A172 (cell line): Measurements from ENCODE around the gene ADAM19. TPM values are rescaled to one million over a fixed set of nuclear protein-coding genes. Genes with fewer than 3 reads are reported as not detected.

Experiments
- DNase-seq: peaks from one replicate; pipeline ENCODE4 v3.0.0-alpha.2; 2015; ENCODE audit warnings: low spot score
- total RNA-seq: library from RNA; depleted of rRNA; stranded (reverse); fragments of >200 nt; shearing (Covaris generic); gene quantifications from 2 replicates; pipeline ENCODE4 v1.2.3, GENCODE V29; 2014

Gene ADAM19
- total RNA-seq, 1 experiment from 2014 or later, result 43.1 TPM

DNA sequence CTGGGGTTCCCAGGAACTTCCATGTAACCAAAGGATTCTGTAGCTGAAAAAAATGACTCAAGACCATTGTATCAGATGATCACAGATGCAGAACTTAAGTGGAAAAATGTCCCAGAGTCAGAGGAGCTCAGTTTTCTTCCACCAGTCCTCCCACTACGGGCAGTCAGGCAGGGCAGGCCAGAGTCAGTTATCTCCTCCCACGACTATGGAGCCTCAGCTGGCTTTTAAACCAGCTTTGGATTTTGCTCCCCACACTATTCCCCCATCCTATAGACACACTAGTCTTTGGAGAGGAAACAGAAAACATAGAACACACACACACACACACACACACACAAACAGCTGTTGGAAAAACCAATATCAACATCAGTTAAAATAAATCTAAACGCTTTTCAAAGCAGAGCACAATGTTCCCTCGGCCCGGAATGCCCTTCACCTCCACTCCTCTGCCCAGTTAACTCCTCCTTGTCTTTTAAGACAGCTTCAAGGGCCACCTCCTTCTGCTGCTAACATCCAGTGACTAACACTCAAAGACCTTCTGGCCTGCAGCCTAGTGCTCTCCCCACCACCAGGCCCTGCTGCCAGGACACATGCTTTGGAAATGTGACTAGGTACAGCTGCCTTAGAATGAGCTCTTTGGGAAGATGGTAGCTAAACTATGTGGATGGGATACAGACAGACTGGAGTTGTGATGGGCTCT lies 58.8 kb downstream of the ADAM19 start:
- DNase-seq, result peak; percentile 95

- peak; percentile 92 for DNase-seq
These were observed 59.6 kb downstream of the ADAM19 start for GRCh38 chr5:157516006-157516405.

DNA sequence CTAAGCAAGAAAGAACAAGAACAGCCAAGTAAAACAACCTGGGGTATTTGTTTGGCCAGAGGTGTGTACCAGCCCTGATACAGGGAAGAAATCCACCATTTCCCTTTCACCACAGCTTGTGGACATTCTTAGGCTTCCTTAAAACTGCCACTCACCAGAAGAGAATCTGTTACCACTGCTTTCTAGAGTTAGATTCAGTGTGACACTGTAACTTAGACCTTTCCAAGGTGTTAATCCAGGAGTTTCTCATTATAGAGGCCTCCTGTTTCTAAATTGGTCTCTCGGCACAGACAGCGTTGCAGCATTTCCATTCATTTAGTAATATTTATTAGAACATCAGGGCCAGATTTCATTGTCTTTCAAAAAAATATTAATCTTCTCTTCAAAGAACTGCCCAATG lies 60.6 kb downstream of the ADAM19 start:
- no peak for DNase-seq

GRCh38 chr5:157513182-157513581 lies 62.4 kb downstream of the ADAM19 start:
- DNase-seq, result no peak

DNA sequence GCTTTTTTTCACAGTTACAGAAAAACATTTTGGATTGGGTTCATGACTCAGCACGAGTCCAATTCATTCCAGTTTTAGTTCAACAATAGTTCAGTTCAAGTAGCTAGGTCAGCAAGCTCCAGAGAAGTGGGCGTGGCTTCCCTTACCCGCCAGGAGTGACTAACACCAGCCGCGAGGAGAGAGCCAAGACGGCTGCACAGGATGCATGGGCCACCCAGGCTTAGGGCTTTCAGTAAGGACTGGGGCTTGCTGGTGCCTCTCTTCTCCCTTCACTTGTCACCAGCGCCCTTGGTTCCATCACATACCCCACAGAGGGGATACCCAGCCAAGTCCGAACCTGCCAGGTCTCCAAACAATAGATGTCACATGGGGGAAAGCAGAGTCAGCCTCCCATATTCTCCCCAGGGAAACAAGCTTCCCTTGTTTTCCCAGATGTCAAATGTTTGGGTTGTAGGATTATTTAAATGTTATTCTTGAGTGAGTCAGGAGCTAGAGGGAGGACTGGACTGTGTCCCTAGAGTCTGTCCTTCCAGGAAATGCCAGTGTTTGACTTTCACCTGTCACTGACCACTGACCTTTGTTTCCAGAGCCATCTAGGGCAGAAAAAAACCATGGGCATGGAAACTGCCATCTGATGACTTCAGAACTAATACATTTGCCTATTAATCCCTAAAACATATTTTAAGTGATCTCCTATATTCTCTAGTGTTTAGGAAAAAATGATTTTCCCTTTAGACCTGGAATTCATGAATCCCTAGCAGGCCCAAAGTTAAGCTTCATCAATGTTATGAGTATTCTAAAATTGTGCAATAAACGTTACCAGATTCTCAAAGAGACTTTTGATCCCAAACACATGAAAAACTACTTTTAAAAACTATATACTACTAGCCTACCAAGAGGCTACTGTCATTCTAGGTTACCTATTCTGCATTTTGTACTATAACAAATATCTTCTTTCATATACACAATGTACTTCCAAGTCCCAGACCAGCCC lies 63.6 kb downstream of the ADAM19 start:
- DNase-seq, result peak; percentile 99

DNA sequence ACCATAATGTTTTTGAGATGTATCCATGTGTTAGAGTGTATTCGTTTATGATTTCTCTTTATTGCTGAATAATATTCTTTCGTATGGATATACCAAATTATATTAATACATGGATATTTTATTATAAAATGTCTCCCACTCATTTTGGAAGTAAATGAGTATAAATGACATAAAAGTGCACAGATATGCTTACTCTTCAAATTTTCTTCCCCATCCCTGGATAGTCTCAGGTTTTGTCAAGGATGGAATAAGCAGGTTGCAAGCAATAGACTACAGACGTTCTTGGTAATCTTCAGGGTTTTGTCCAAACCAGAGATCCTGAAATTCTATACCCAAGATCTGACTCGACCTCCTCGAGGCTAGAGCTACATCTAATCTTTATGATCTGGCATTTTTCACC lies 64.9 kb downstream of the ADAM19 start:
- DNase-seq, result no peak

DNA sequence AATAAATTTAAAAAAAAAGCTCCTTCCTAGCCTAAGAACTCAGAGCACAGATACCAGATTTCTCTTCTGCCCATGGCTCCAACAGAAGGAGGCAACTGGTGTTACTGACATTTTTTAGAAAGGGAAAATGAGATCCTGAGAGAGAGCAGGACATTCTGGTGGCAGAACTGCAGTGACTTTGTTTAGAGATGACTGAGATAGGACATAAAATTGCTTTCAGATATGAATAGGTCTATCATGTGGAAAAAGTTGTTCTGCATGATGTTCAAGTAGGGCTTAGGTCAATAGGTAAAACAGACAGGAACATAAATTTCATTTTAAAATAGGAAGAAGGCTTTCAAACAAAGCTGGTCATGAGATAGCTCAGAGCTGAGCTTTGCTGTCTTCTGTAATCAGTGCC lies 66.0 kb downstream of the ADAM19 start:
- DNase-seq, result no peak

- DNase-seq, result no peak
These were observed 66.5 kb downstream of the ADAM19 start for GRCh38 chr5:157509093-157509492.

- DNase-seq, result peak; percentile 67
These were observed 68.4 kb downstream of the ADAM19 start for GRCh38 chr5:157506981-157507780.

- DNase-seq, result no peak
These were observed 69.4 kb downstream of the ADAM19 start for GRCh38 chr5:157506066-157506590.

- DNase-seq, result no peak
These were observed 70.1 kb downstream of the ADAM19 start for GRCh38 chr5:157505496-157505895.

DNA sequence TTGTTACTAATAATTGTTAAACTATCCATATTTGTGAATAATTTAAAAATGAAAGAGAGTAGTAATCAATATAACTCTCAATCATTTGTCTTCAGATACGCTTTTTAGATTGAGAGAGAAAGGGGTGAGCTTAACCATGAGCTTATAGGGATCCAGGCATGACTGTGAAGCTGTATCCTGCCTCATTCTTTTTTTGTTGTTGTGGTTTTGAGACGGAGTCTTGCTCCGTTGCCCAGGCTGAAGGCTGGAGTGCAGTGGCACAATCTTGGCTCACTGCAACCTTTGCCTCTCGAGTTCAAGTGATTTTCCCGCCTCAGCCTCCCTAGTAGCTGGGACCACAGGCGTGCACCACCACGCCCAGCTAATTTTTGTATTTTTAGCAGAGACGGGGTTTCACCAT lies 71.5 kb downstream of the ADAM19 start:
- DNase-seq, result no peak

DNA sequence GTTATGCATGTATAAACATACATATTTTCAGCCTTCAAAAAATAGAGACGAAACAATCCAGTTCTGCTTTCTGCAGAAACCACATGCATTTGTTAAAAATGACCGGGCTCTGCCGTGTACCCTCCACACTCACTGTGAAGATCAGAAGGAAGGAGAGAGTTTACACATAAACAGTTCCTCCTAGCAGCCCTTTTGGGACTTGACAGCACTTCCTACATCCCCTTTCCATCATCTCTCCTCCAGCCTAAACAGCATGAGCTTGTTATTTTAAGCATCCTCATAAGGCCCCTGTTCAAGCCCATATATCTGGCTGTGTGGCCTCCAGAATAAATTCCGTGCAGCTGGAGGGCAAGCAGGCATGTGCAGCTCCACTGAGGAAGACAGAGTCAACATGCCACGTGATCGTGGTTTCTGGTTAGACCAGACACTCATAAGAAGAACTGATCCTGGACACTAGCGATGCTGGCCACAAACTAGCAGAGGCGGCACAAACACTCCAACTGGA lies 73.4 kb downstream of the ADAM19 start:
- no peak for DNase-seq

DNA sequence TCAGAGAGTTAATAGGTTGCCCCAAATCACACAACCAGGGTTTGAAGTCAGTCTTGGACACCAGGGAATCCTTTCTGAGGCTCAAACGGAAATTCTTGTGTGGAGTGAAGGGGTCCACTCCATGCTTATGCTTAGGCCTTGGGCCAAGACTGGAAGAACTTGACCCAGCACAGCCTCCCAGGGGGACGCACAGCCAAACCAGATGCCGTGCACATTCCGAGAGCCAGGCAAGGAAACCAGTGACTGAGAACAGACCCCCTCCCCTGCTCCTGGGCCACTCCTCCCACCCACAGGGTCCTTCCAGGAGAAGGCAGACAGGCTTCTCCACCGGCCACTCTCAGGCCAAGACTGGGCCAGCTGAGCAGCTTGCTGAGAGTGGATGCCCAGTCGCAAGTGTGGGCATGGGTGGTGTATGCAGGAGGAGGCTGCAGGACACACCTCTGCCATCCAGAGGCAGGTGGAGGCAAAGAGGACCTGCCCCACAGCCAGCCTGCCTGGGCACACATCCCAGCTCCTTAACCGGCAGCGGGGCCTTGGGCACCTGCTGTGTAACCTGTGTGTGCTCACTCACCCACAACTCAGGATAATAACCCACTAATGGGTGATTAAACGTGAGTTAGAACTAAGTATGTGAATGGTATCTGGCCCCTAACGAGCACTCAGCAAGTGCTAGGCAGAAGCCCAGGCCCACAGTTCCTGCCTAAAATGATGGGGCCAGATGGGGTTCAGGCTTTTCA lies 77.5 kb downstream of the ADAM19 start:
- DNase-seq, result no peak

GRCh38 chr5:157496864-157497263 lies 78.7 kb downstream of the ADAM19 start:
- no peak for DNase-seq

GRCh38 chr5:157494178-157494832 lies 81.3 kb downstream of the ADAM19 start:
- no peak for DNase-seq

- no peak for DNase-seq
These were observed 82.7 kb downstream of the ADAM19 start for GRCh38 chr5:157492886-157493285.

- DNase-seq, result no peak
These were observed 84.0 kb downstream of the ADAM19 start for GRCh38 chr5:157491471-157491995.

DNA sequence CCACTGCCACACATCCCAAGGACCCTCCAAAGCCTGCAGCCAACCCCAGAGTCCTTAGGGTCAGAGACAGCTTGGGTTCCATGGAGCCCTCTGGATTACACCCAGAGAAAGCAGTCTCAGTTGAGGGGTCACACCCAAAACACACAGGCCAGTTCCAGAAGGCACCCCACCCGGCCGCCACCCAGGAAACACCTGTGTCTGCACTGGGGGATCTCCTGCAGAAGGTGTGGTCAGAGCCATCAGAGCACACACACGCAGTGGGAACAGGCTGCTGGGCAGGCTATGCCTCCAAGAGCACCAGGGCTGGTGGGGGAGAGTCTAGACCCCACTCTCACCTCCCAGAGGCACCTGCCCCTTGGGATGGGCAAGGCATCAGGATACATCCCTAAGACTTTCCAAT lies 88.2 kb downstream of the ADAM19 start:
- DNase-seq, result no peak

- DNase-seq, result no peak
These were observed 88.7 kb downstream of the ADAM19 start for GRCh38 chr5:157486861-157487260.
